Calu3 (cell line): ENCODE data around the gene FAM43B. TPM values are rescaled to one million over a fixed set of nuclear protein-coding genes. Genes with fewer than 3 reads are reported as not detected.

Source experiments
- BruUV-seq: library from RNA; stranded (reverse); fragments of 400-500 nt; replicated peaks from 2 replicates; lab custom pipeline; 2021; lab: Mats Ljungman, UMichigan
- CTCF ChIA-PET: fragments of 300-600 bp; sonication (Branson Sonifier 250); formaldehyde crosslinking; loops from one replicate; lab custom pipeline; 2022; ENCODE audit warnings: antibody characterized with exemption; lab: Charles Lee
- DNase-seq: peaks from one replicate; pipeline ENCODE4 v3.0.0; 2022
- H3K27ac Mint-ChIP-seq: one replicate; pipeline ENCODE4 v1.8.0; 2022; ENCODE audit warnings: mixed read lengths; ENCODE audit not compliant: unreplicated experiment
- H3K27me3 Mint-ChIP-seq: one replicate; pipeline ENCODE4 v1.8.0; 2022; ENCODE audit warnings: mixed read lengths; ENCODE audit not compliant: unreplicated experiment
- H3K36me3 Mint-ChIP-seq: one replicate; pipeline ENCODE4 v1.8.0; 2022; ENCODE audit warnings: mild to moderate bottlenecking, moderate library complexity, mixed read lengths; ENCODE audit not compliant: insufficient read depth, unreplicated experiment
- H3K4me1 Mint-ChIP-seq: one replicate; pipeline ENCODE4 v1.8.0; 2022; ENCODE audit warnings: mild to moderate bottlenecking, low read depth, mixed read lengths; ENCODE audit not compliant: unreplicated experiment
- H3K4me3 Mint-ChIP-seq: one replicate; pipeline ENCODE4 v1.8.0; 2022; ENCODE audit warnings: mild to moderate bottlenecking, low read depth, moderate library complexity, mixed read lengths; ENCODE audit not compliant: unreplicated experiment
- H3K9me3 Mint-ChIP-seq: one replicate; pipeline ENCODE4 v1.8.0; 2022; ENCODE audit warnings: low read depth, mixed read lengths; ENCODE audit not compliant: unreplicated experiment
- intact Hi-C: fragments of 100-400 bp; cut with micrococcal nuclease; formaldehyde crosslinking; loops from one replicate; pipeline ENCODE4 v1.10.0; 2022; ENCODE audit not compliant: unreplicated experiment
- total RNA-seq: library from RNA; stranded (reverse); gene quantifications from 2 replicates; pipeline ENCODE4 v1.2.3, GENCODE V29; 2022
- TF ChIP-seq, protein P1 (sequence below): fragments of 200-600 bp; IDR thresholded peaks from one replicate; pipeline ENCODE4 v1.8.0; 2022; ENCODE audit warnings: antibody characterized with exemption; ENCODE audit not compliant: unreplicated experiment

FAM43B gene
- total RNA-seq, 1 experiment from 2014 or later, result not detected

- Mint-ChIP-seq H3K9me3 (no peaks in the 10 kb centered on the region), H3K27ac (no peak overlapping the region), H3K27me3 (peaks cover 85% of the 10 kb centered on the region), H3K36me3 (peaks cover 4% of the 10 kb centered on the region), H3K4me3 (no peak overlapping the region), H3K4me1 (peaks cover 14% of the 10 kb centered on the region)
- no peak for DNase-seq
- CTCF ChIA-PET, result no interaction called here
- BruUV-seq, result no TSS peak
- TF ChIP-seq, protein P1, sequence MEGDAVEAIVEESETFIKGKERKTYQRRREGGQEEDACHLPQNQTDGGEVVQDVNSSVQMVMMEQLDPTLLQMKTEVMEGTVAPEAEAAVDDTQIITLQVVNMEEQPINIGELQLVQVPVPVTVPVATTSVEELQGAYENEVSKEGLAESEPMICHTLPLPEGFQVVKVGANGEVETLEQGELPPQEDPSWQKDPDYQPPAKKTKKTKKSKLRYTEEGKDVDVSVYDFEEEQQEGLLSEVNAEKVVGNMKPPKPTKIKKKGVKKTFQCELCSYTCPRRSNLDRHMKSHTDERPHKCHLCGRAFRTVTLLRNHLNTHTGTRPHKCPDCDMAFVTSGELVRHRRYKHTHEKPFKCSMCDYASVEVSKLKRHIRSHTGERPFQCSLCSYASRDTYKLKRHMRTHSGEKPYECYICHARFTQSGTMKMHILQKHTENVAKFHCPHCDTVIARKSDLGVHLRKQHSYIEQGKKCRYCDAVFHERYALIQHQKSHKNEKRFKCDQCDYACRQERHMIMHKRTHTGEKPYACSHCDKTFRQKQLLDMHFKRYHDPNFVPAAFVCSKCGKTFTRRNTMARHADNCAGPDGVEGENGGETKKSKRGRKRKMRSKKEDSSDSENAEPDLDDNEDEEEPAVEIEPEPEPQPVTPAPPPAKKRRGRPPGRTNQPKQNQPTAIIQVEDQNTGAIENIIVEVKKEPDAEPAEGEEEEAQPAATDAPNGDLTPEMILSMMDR, result no peak
- intact Hi-C loops, result no loop called here
Measured at GRCh38 chr1:20533635-20534034, 18.7 kb upstream of the FAM43B start.

GRCh38 chr1:20534659-20535417 lies 17.5 kb upstream of the FAM43B start:
- no TSS peak for BruUV-seq
- H3K9me3 Mint-ChIP-seq, result no peaks in the 10 kb centered on the region
- no peak for DNase-seq
- CTCF ChIA-PET, result interaction anchor here (0.7 kb wide), 1 partner anchor 16 kb away, joined by 3 read pairs; no protein-coding TSS in a partner anchor
- peaks cover 4% of the 10 kb centered on the region for H3K36me3 Mint-ChIP-seq
- intact Hi-C loops, result no loop called here
- H3K27me3 Mint-ChIP-seq, result peaks cover 85% of the 10 kb centered on the region
- peaks cover 21% of the 10 kb centered on the region for H3K4me1 Mint-ChIP-seq
- H3K4me3 Mint-ChIP-seq, result no peak overlapping the region
- TF ChIP-seq, protein P1, result no peak
- no peak overlapping the region for H3K27ac Mint-ChIP-seq

- H3K4me3 Mint-ChIP-seq, result no peak overlapping the region
- H3K27ac Mint-ChIP-seq, result no peak overlapping the region
- CTCF ChIA-PET, result interaction anchor here (0.9 kb wide), 1 partner anchor 10 kb away, joined by 3 read pairs; no protein-coding TSS in a partner anchor
- H3K27me3 Mint-ChIP-seq, result peaks cover 83% of the 10 kb centered on the region
- intact Hi-C loops, result no loop called here
- DNase-seq, result no peak
- BruUV-seq, result no TSS peak
- H3K9me3 Mint-ChIP-seq, result no peaks in the 10 kb centered on the region
- peaks cover 21% of the 10 kb centered on the region for H3K4me1 Mint-ChIP-seq
- TF ChIP-seq, protein P1, result no peak
- no peaks in the 10 kb centered on the region for H3K36me3 Mint-ChIP-seq
Measured at GRCh38 chr1:20538227-20538626, 14.1 kb upstream of the FAM43B start.

- no TSS peak for BruUV-seq
- Mint-ChIP-seq H3K4me3 (no peak overlapping the region), H3K36me3 (no peaks in the 10 kb centered on the region), H3K27me3 (peaks cover 83% of the 10 kb centered on the region), H3K4me1 (peaks cover 14% of the 10 kb centered on the region), H3K27ac (no peak overlapping the region), H3K9me3 (no peaks in the 10 kb centered on the region)
- intact Hi-C loops, result no loop called here
- CTCF ChIA-PET, result interaction anchor here (0.9 kb wide), 1 partner anchor 11 kb away, joined by 3 read pairs; no protein-coding TSS in a partner anchor
- DNase-seq, result no peak
- TF ChIP-seq, protein P1, result no peak
Measured at GRCh38 chr1:20538760-20539551, 13.4 kb upstream of the FAM43B start.
